ENCODE data around the gene KXD1. TPM values are rescaled to one million over a fixed set of nuclear protein-coding genes. Genes with fewer than 3 reads are reported as not detected.
"Not testable (repeated sequence)": the region's sequence is repeated elsewhere in the genome, so short reads cannot be mapped to it uniquely, and the experiment has no call there.

KXD1 gene
- polyA plus RNA-seq, 10 donors = 53.0 to 83.0 (median 63.7) TPM

DNA sequence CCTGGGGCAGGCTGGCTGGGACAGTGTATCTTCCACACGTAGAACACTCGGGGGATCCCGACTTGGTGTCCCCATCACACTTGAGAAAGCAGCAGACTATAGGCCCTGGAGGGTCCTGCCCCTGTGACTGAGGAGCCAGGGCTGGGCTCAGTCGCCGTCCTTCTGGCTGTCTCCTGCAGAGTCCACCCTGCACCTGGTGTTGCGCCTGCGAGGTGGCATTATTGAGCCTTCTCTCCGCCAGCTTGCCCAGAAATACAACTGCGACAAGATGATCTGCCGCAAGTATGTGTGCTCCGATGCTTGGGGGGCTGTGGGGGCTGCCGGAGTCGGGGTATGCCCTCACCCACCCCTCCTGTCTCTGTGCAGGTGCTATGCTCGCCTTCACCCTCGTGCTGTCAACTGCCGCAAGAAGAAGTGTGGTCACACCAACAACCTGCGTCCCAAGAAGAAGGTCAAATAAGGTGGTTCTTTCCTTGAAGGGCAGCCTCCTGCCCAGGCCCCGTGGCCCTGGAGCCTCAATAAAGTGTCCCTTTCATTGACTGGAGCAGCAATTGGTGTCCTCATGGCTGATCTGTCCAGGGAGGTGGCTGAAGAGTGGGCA, 17.1 kb downstream of the KXD1 start:
- DNase-seq = no peak

- DNase-seq = no peak
These were observed 18.7 kb downstream of the KXD1 start for GRCh38 chr19:18576383-18576782.

DNA sequence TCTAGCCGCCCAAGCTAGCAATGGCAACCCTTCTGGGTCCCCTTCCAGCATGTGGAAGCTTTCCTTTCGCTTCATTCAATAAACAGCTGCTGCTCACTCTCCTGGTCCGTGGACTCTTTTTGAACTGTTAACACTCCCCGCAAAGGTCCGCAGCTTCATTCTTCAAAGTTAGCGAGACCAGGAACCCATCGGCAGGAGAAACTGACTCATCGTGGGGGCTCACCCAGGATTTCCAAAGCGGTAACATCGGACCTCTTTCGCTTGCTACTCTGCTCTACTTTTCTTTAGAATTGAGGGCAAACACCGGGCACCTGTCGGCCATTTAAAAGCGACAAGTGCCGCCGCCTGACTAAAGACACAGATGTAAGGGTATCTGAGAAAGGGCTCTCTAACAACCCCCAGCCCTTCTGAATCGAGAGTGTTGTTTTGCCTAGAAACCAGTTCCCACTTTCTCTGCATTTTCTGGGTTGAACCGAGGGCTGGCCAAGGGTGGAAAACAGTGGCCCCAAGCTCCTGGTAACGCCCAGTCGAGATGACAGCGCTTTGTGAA, 19.8 kb downstream of the KXD1 start:
- DNase-seq = no peak

- DNase-seq = no peak
These were observed 22.6 kb downstream of the KXD1 start for GRCh38 chr19:18580311-18580710.

GRCh38 chr19:18586306-18586705, 28.6 kb downstream of the KXD1 start:
- no peak for DNase-seq

GRCh38 chr19:18587561-18587960, 29.9 kb downstream of the KXD1 start:
- no peak for DNase-seq

GRCh38 chr19:18587962-18588610, 30.4 kb downstream of the KXD1 start:
- no peak for DNase-seq

DNA sequence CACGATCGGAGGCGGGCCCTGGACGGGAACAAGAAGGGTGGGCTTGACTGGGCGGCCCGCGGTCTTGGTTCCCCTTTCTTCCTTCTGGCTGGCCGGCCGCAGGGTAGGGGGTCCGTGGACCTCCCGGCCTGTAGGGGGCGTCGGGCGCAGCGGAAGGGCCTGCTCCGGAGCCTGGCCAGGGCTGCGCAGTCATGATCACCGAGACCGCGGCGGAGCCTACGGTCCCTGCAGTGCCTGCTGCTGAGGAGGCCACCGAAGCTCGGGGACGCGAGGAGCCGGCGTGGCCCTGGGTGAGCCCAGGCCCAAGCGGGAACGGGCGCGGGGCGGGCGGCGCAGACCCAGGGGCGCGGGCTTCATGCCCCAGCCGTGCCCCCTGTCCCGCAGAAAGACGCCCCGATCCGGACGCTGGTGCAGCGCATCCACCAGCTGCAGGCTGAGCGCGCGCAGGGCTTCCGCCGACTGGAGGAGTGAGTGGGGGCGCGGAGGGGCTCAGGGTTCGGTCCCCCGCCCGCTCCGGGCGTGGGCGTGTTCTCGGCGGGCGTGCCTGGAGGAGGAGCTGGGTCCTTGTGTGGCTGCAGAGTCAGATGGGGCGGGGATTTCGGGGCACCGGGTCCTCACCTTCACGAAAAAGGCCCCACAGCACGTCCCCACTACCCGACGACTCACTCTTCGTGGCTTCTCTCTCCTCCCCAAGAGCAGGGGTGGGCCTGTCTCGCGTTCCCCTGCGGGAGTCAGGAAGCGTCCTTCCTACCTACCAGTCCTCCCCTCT, 31.1 kb downstream of the KXD1 start, which contains the start of gene REX1BD:
Gene REX1BD (plus strand): TSS at position 188 of the 769 bp plus-strand sequence. CDS start 4 bp downstream, at position 192.
- DNase-seq = peak; percentile 74 to 97 (median 92)

DNA sequence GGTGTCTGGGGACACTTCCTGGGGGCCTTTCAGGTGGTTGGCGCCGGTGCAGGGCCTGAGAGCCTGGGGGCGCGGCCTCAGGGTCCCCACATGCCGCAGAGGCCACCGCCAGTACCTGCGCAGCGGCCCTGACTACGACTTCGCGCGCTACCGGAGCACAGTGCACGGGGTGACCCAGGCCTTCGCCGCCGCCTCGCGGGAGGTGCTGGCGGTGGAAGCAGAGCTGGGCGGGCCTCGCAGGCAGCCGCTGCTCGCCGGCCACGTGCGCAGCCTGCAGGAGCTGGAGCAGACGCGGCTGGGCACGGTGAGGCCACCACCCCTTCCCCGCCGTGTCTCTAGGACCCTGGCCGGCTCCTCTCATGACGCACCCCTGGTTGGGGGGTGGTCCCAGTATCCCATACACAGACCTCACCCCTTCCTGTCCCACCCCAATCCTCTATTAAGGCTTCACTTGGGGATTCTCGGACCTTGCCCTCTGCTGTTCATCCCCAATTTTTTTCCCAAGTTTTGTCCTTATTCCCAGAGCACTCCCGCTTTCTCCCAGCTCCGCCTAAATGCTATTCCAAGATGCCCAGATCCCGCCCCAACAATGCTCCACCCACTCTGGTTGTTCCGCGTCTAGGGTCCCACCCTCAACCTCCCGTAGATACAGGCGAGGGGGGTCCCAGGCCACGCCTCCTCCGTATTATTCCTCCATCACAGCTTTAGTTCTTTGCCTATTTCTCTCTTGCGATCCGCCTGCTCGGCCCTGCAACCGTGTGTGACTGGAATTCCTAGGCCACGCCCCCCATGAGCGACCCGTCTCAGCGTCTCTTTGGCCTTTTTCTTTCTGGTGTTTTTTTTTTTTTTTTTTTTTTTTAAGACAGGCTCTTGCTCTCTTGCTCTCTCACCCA, 32.0 kb downstream of the KXD1 start:
- peak; percentile 54 to 85 (median 62) for DNase-seq

DNA sequence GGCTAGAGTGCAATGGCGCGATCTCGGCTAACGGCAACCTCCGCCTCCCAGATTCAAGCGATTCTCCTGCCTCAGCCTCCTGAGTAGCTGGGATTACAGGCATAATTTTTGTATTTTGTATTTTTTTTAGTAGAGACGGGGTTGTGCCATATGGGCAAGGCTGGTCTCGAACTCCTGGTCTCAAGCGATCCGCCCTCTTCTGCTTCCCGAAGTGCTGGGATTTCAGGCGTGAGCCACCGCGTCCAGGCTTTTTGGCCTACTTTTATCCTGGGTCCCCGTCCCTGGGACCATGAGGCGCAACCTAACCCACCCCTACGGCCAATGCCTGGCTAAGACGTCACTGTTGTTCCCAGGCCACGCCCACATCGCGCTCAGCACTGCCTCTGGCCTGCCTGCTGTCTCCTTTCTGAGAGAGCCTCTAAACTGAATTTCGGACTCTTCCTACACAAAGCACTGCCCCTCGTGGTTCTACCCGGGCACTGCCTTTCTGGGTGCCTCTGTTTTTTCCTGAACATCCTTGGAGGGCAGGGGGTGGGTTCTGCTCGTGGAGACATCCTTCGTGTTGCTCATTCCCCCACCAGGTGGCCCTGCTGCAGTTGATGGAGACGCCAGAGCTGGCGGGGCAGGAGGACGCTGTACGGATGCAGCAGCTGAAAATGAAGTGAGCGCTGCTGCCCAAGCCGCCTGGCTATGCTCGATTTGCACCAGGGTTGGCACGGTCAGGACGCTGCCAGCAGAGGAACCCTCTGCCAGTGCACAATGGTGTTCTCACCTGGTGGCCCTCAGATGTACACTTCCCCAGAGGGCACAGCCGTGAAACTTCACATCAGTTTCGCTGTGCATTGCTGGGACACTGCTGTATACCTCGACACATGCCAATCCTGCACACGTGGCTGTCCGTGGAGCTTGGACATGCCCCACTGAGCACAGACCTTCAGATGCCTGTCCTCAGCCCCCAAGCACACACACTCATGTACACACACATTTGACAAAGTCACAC, 32.9 kb downstream of the KXD1 start:
- peak; percentile 80 to 93 (median 85) for DNase-seq

- peak in 2 of 3 donors; percentile 26 to 47 for DNase-seq
These were observed 34.2 kb downstream of the KXD1 start for GRCh38 chr19:18591735-18592385.

DNA sequence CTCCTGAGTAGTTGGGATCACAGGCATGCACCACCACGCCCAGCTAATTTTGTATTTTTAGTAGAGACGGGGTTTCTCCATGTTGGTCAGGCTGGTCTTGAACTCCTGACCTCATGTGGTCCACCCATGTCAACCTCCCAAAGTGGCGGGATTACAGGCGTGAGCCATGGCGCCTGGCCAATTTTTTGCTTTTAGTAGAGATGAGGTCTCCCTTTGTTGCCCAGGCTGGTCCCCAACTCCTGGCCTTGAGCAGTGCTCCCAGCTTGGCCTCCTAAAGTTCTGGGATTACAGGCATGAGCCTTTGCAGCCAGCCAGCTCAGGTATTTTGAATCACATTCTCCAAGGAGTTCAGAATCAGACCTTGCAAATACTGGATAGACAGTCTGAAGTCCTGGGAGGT, 35.1 kb downstream of the KXD1 start:
- not testable (repeated sequence) for DNase-seq

DNA sequence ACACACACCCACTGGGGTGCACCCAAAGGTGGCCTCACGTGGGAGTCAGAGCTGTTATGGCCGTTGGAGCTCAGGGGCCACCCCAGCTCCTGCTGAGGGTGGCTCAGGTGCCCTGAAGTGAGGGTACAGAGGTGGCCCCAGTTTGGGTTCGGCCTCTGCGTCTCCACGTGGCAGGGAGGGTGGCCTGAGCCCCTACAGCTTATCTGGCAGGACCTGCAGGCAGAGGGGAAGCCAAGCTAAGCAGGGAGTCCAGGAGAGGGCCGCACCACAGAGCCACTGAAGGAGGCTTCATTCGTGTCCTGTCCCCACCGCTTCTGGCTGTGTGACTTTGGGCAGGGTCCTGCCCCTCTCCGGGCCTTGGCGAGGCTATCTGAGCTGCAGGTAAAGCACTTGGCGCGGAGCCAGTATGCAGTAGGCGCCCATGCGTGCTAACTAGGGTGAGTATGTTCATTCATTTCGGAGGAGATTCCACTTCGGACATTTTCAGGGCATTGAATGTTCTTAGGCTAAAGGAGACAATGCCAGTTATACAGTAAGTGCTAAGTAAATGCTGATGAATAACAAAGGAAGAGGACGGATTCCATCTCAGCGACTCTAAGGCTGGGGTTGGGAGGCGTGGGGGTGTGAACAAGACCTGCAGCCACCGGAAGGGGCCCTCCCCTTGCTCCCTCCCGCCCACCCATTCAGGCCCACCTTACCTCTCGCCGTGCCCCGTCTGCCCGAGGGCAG, 35.9 kb downstream of the KXD1 start:
- no peak for DNase-seq

DNA sequence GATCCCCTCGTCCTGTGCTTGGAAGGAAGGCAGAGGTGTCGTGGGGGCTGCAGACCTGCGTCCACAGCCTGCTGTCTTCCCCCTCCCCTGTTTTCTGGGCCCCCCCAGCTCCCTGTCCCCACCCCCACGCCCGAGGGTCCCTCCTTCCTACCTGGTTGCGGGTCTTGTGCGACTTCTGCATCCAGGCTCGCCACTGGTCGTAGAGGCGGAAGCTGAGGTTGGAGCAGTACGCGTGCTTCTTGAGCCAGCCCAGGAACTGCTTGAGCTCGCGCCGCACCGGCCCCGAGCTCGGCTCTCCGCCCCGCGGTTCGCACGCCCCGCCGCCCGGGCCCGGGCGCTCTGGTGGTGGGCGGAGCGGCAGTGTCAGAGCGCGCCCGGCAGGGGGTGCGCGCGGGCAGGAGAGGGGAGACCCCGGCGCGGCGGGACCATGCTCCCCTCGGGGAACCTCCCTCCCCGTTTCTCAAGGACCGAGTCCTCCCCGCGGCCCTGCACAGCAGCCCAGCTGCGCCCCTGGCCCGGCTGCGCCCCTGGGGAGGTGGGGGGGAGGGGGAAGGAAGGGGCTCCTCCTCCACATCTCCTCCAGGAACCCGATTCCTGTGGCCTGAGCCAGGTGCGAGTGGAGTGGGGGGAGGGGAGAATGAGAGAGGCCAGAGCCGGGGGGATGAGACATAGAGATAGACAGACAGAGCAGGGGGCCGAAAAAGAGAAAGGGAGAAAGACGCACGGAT, 36.6 kb downstream of the KXD1 start:
- peak; percentile 64 to 94 (median 88) for DNase-seq

- peak in 2 of 3 donors; percentile 45 to 83 for DNase-seq
These were observed 37.2 kb downstream of the KXD1 start for GRCh38 chr19:18594824-18595373.

- peak in 1 of 3 donors; percentile 62 for DNase-seq
These were observed 37.8 kb downstream of the KXD1 start for GRCh38 chr19:18595475-18595874.

DNA sequence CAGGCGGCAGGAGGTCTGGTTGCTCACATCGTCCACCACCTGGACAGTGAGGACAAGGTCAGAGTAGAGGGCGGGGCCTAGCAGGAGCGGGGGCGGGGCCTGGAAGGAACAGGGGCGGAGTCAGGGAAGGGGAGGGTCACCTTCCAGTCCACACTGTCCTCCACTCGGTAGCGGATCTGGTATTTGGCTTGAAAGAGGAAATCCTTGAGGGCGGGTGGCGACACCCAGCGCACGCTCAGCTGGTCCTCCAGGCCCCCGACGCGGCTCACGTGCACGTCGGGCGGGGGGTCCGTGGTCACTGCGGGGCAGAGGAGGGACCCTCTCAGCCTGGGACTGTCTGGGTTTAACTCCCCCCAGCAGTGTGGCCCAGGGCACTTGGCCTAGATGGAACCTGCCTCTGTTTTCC, 39.1 kb downstream of the KXD1 start:
- DNase-seq = peak in 1 of 3 donors; percentile 53
